HG03442 (cell line): Measurements from ENCODE around the gene TAOK3.
"Not testable (repeated sequence)": the region's sequence is repeated elsewhere in the genome, so short reads cannot be mapped to it uniquely, and the experiment has no call there.

ENCODE experiments used
- ATAC-seq: cut with Tn5 transposase; IDR thresholded peaks from one replicate; pipeline ENCODE4 v1.9.1; 2021; ENCODE audit warnings: mild to moderate bottlenecking, moderate library complexity; ENCODE audit not compliant: unreplicated experiment

The TAOK3 gene

GRCh38 chr12:118374126-118374725 lies 1.5 kb upstream of the TAOK3 start:
- no peak for ATAC-seq

- no peak for ATAC-seq
Measured at GRCh38 chr12:118373616-118374015, 909 bp upstream of the TAOK3 start.

GRCh38 chr12:118371321-118372282 lies 1.1 kb downstream of the TAOK3 start:
- no peak for ATAC-seq

GRCh38 chr12:118370601-118371000 lies 2.1 kb downstream of the TAOK3 start:
- ATAC-seq = no peak

- no peak for ATAC-seq
Measured at GRCh38 chr12:118368821-118369220, 3.9 kb downstream of the TAOK3 start.

- ATAC-seq = no peak
Measured at GRCh38 chr12:118361889-118362288, 10.8 kb downstream of the TAOK3 start.

GRCh38 chr12:118361092-118361404 lies 11.7 kb downstream of the TAOK3 start:
- ATAC-seq = no peak

- no peak for ATAC-seq
Measured at GRCh38 chr12:118359541-118359915, 13.2 kb downstream of the TAOK3 start.

- no peak for ATAC-seq
Measured at GRCh38 chr12:118358612-118359540, 13.8 kb downstream of the TAOK3 start.

GRCh38 chr12:118358008-118358359 lies 14.7 kb downstream of the TAOK3 start:
- ATAC-seq = no peak

- peak; percentile 48 for ATAC-seq
Measured at GRCh38 chr12:118357257-118358007, 15.3 kb downstream of the TAOK3 start.

- ATAC-seq = no peak
Measured at GRCh38 chr12:118356809-118357256, 15.9 kb downstream of the TAOK3 start.

- ATAC-seq = no peak
Measured at GRCh38 chr12:118355843-118356242, 16.9 kb downstream of the TAOK3 start.

GRCh38 chr12:118354903-118355302 lies 17.8 kb downstream of the TAOK3 start:
- ATAC-seq = no peak

GRCh38 chr12:118354503-118354902 lies 18.2 kb downstream of the TAOK3 start:
- not testable (repeated sequence) for ATAC-seq

- ATAC-seq = no peak
Measured at GRCh38 chr12:118353721-118354120, 19.0 kb downstream of the TAOK3 start.

- ATAC-seq = no peak
Measured at GRCh38 chr12:118350908-118351559, 21.7 kb downstream of the TAOK3 start.

GRCh38 chr12:118347916-118348315 lies 24.8 kb downstream of the TAOK3 start:
- ATAC-seq = no peak

GRCh38 chr12:118346895-118347294 lies 25.8 kb downstream of the TAOK3 start:
- peak; percentile 72 for ATAC-seq

- ATAC-seq = no peak
Measured at GRCh38 chr12:118345355-118345754, 27.4 kb downstream of the TAOK3 start.
